Ovary (tissue), 3 donors: ENCODE measurements around the gene TWIST1.

Experiments used
- EP300 ChIP-seq: sonication (generic); formaldehyde crosslinking; IDR thresholded peaks from one replicate; pipeline ENCODE4 v1.6.1; 2017; ENCODE audit warnings: antibody characterized with exemption
- POLR2A ChIP-seq: fragments of 450-650 bp; IDR thresholded peaks from one replicate; pipeline ENCODE4 v1.6.1; 2017; ENCODE audit warnings: antibody characterized with exemption, mild to moderate bottlenecking, moderate library complexity
- TF ChIP-seq, protein P1 (sequence below), 3 donors: fragments of 450-650 bp in 2 of 3; fragments of 200-600 bp in 1 of 3; IDR thresholded peaks; one replicate each; pipeline versions ENCODE4 v1.5.1 to v1.8.0; 2016 to 2022; ENCODE audit warnings: antibody characterized with exemption in 3 of 3, mild to moderate bottlenecking in 1 of 3
- donor health status: DM: no; HTN: no; CAD: no.

DNA sequence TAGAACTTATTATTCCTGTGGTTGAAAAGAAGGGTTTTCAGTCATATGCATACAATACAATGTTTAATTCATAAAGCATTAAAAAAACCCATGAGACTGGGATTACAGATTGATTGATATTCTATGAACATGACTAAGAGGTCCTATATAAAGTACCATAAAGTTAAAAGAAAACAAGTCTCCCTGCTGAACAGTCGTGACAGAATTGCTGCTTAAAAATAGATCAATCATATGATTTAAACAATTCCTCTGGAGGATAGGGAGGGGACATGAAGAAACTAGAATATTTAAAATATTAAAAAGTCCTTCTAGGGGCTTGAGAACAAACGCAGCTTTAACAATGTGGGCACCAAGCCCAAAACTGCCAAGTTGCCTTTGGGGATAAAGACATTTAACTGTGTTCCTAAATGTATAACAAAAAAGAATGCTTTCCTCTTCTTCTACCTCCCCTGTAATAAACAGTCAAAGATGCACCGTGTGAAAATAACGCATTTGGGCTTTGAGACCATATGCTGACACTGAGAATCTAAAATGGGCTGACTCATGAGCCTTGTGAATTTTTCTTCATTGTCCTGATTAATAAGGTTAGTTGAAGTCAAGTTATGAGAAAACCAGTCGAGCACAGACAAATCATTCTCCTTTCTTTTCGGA, 25.8 kb downstream of the TWIST1 start:
- TF ChIP-seq, protein P1, sequence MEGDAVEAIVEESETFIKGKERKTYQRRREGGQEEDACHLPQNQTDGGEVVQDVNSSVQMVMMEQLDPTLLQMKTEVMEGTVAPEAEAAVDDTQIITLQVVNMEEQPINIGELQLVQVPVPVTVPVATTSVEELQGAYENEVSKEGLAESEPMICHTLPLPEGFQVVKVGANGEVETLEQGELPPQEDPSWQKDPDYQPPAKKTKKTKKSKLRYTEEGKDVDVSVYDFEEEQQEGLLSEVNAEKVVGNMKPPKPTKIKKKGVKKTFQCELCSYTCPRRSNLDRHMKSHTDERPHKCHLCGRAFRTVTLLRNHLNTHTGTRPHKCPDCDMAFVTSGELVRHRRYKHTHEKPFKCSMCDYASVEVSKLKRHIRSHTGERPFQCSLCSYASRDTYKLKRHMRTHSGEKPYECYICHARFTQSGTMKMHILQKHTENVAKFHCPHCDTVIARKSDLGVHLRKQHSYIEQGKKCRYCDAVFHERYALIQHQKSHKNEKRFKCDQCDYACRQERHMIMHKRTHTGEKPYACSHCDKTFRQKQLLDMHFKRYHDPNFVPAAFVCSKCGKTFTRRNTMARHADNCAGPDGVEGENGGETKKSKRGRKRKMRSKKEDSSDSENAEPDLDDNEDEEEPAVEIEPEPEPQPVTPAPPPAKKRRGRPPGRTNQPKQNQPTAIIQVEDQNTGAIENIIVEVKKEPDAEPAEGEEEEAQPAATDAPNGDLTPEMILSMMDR (IDR thresholded peaks at IDR 0.05), result no peak
- no peak for TF ChIP-seq EP300
- no peak for TF ChIP-seq POLR2A
